Osteocyte (in vitro differentiated cells): ENCODE measurements around the gene CD302. TPM values are rescaled to one million over a fixed set of nuclear protein-coding genes. Genes with fewer than 3 reads are reported as not detected.

Experiments
- DNase-seq: peaks from one replicate; pipeline ENCODE4 v3.0.0; 2021; ENCODE audit warnings: mixed read lengths; ENCODE audit not compliant: unreplicated experiment; ENCODE audit errors: extremely low spot score
- H3K27ac Mint-ChIP-seq: one replicate; pipeline ENCODE4 v1.8.0; 2021; ENCODE audit warnings: mild to moderate bottlenecking, mixed read lengths; ENCODE audit not compliant: unreplicated experiment
- H3K27me3 Mint-ChIP-seq: one replicate; pipeline ENCODE4 v1.8.0; 2021; ENCODE audit warnings: mixed read lengths; ENCODE audit not compliant: unreplicated experiment
- H3K36me3 Mint-ChIP-seq: one replicate; pipeline ENCODE4 v1.8.0; 2021; ENCODE audit warnings: mixed read lengths; ENCODE audit not compliant: unreplicated experiment
- H3K4me1 Mint-ChIP-seq: one replicate; pipeline ENCODE4 v1.8.0; 2021; ENCODE audit warnings: mixed read lengths; ENCODE audit not compliant: unreplicated experiment
- H3K4me3 Mint-ChIP-seq: one replicate; pipeline ENCODE4 v1.8.0; 2021; ENCODE audit warnings: mild to moderate bottlenecking, moderate library complexity, mixed read lengths; ENCODE audit not compliant: unreplicated experiment
- H3K9me3 Mint-ChIP-seq: one replicate; pipeline ENCODE4 v1.8.0; 2021; ENCODE audit warnings: mixed read lengths; ENCODE audit not compliant: unreplicated experiment
- CTCF ChIP-seq: fragments of 200-600 bp; sonication (generic); IDR thresholded peaks from 2 replicates; pipeline ENCODE4 v1.5.0; 2021; ENCODE audit warnings: antibody characterized with exemption, mild to moderate bottlenecking, moderate library complexity
- total RNA-seq: library from RNA; stranded (reverse); gene quantifications from 2 replicates; pipeline ENCODE4 v1.2.1, GENCODE V29; 2021

The CD302 gene
- total RNA-seq, 1 donor from 2014 or later: 19.3 TPM

GRCh38 chr2:159720676-159721075, 77.3 kb downstream of the CD302 start:
- H3K4me1 Mint-ChIP-seq: peaks cover 44% of the 10 kb centered on the region
- no peak for DNase-seq
- TF ChIP-seq CTCF: no peak
- no peaks in the 10 kb centered on the region for H3K27me3 Mint-ChIP-seq
- H3K27ac Mint-ChIP-seq: no peak overlapping the region
- H3K36me3 Mint-ChIP-seq: peaks cover 44% of the 10 kb centered on the region
- H3K9me3 Mint-ChIP-seq: peaks cover 4% of the 10 kb centered on the region
- no peak overlapping the region for H3K4me3 Mint-ChIP-seq

Other genes starting within 250 kb of the CD302 start
- 81.5 and 82.9 TPM in 2 replicates for gene BAZ2B, start 181.7 kb downstream of the CD302 start, total RNA-seq
- gene MARCHF7, start 85.7 kb downstream of the CD302 start, total RNA-seq: 89.5 and 92.8 TPM in 2 replicates
- 0.63 and 0.86 TPM in 2 replicates for gene LY75, start 106.5 kb upstream of the CD302 start, total RNA-seq